RPMI7951 (cell line): Measurements from ENCODE around the gene LIPN. TPM values are rescaled to one million over a fixed set of nuclear protein-coding genes. Genes with fewer than 3 reads are reported as not detected.
"Not testable (repeated sequence)": the region's sequence is repeated elsewhere in the genome, so short reads cannot be mapped to it uniquely, and the experiment has no call there.

Experiments
- DNase-seq: peaks from one replicate; pipeline ENCODE4 v3.0.0-alpha.2; 2012; ENCODE audit warnings: low read depth
- total RNA-seq: library from RNA; depleted of rRNA; stranded (reverse); fragments of >200 nt; shearing (Covaris generic); gene quantifications from 2 replicates; pipeline ENCODE4 v1.2.3, GENCODE V29; 2014; rRNA removed

The LIPN gene
- not detected in 2 replicates for total RNA-seq

DNA sequence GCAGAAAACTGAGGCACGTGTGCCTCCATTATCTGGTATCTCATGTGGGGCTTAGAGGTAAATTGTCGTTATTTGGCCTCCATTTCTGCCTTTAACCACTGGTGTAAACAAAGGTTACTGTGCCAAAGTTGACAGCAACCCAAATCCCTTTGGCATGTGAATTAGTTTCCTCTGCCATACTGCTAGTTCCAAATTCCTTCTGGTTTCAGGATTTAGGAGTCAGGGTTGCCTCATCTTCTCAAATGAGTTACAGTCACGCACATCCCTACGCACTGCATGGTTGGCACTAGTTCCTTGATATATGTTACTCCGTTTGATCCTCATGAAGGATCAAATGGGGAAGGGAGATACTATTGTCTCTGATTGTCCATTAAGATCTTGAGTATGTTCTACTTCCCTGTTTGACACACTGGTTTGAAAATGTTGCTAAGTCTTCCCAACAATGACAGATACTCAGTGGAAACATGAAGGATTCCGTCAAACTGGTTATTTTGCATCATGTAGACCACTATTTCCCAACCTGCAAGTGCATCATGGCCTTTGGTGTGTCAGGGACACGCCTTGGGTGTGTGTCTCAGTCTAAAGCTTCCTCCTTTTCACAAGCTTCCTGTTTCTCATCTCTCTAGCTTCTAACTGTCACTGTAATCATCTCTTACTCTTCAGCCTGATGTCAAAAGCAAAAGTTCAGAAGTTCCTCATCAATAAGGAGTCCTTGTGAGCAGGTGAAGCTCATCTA, at the start of gene LIPN:
Gene LIPN (plus strand): TSS at position 655 of the 736 bp plus-strand sequence. CDS start 1,386 bp downstream, outside the sequence.
- no peak for DNase-seq

DNA sequence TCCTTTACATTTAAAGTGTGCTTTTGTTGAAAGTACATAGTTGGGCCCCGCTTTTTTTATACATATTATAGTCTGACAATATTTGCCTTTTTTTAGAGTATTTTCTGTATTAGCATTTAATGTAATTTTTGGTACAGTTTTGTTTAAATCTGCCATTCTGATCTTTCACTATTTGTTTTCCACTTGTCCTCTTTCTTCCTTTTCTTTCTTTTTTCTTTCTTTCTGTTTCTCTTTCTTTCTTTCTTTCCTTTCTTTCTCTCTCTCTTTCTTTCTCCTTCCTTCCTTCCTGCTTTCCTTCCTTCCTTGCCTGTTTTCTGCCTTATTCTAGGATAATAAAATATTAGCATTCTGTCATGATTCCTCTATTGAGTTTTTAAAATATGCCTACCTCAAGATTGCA, 44.3 kb upstream of the LIPN start:
- no peak for DNase-seq

DNA sequence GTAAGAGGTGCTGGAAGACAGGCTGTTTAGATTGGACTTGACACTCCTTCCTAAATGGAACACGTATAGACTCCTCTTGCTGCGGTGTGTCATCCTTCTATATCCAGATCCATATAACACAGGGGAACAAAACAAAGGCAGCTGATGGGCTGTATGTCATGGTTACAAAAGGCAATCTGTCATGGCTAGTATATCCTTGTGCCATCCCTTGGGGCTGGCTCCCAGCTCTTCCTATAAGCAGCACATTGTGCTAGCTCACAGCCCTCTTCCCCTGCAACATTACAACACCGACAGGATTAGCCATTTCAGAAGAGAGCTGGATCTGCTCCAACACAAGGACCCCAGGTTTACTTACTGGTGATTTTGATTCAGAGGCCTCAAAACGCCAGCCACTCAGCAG, 38.4 kb upstream of the LIPN start:
- DNase-seq = no peak

DNA sequence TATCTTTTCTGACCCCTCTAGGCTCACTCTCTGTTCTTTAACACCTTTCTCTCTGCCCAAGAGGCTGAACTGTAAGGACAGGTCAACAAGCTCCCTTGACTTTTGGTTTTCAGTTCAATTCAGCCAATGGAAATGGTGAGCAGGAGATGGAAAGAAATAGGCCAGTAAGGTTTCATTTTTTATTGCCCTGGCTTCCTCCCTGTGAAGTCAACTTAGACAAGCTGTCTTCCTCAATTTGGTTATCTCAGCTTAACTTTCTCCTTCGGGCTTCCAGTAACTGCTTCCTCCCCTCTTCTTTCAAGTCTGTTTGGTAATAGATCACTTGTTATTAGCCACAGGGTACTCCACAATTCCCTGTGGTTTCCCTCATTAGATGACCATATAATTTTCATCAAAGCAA, 34.0 kb upstream of the LIPN start:
- DNase-seq = no peak

DNA sequence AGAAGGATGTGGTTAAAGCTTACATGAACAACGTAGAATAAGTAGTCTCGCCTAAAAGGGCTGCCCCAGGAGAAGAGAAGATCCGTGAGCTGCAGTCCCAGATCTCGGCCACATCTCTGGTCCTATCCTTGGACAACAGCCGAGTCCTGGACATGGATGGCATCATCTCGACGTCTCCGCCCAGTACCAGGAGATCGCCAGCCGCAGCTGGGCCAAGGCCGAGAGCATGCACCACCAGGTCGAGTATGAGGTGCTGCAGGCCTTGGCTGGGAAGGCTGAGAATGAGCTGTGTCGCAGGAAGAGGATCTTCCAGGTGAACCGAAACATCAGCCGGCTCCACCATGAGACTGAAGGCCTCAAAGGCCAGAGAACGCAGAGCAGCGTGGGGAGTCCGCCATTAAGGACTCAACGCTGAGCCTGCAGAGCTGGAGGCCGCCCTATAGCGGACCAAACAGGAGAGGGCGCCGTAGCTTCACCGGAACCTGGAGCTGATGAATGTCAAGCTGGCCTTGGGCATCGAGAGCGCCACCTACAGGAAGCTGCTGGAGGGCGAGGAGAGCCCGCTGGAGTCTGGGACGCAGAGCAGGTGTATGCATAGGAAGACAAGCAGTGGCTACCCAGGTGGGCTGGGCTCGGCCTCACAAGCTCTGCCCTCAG, 31.6 kb upstream of the LIPN start:
- no peak for DNase-seq

DNA sequence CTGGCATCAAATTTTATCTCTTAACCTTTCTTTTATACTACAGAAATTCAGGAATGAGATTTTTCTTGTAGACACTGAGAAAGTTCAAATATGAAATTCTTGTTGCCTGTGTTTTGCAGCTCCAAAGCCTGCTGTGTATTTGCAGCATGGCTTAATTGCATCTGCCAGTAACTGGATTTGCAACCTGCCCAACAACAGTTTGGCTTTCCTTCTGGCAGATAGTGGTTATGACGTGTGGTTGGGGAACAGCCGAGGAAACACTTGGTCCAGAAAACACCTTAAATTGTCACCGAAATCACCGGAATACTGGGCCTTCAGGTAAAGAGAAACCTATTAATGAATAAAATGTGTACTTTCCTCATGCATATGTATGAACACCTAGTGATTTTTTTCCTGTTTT, 29.0 kb upstream of the LIPN start:
- no peak for DNase-seq

DNA sequence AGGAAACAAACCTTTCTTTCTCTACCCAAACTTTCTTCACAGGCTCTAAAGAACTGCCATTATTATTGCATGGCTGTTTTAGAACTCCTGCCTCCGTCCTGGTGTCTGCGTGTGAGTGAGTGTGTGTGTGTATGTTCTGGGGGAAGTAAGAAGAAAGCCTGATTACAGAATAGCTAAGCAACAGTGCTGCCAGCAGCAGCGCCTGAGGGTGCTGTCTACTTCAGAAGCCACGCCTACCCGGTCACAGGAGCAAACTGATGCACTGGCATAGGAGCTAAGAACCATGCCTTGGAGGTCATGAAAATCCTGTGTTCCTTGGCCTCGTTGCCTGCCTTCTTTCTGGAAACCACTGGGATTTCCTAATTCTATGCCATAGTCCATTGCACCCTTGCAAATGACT, 28.5 kb upstream of the LIPN start:
- no peak for DNase-seq

DNA sequence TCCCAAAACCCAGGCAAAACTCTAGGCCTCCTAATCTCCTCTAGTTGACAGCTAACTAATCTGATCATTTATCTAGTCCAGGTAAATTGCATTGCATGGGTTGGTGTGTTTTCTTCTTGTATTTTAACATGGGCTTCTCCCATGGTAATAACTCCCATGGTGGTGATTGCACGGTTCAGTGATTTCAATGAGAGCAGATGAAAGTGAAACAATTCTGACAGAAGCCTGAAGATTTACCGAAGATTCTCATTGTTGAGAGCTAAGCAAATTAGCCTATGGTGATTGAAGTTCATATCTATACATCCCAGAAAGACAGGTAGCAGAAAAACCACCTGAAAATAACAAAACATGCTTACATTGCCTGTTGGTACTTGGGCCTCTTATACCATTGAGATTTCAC, 26.6 kb upstream of the LIPN start:
- no peak for DNase-seq

DNA sequence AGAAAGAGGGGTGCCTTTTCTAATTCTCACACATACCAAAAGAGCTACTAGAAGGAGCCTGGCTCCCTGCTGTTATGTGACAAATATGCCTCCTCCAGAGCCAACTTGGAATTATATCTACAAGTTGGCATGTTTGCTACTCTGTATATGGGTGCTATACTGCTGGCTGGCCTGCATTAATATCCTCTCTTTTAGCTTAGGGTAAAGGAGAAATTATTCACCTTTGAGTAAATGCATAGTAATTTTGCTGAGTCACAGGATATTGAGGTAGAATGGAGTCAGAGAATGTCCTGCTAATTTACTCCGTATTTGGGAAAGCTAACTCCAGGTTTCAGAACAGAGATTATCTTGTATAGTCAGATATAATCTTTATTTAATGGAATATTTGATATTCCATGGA, 24.2 kb upstream of the LIPN start:
- no peak for DNase-seq

GRCh38 chr10:88741921-88742320, 17.9 kb upstream of the LIPN start:
- DNase-seq = not testable (repeated sequence)

DNA sequence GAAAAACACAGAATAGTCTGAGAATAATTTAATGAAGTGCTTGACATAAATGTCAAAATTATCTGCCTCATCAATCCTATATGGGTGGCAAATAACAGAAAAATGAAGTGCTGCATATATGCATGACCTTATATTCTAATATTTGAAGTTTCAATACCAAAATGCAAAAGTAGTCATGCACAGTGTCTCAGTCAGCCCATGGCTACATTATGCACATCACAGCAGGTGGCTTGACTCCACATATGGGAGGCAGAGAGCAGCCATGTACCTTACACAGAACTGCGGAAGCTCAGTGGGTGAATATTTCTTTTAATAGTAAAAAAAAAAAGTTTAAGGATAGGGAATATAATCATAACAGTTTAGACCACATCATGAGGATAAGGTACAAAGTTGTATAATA, 17.4 kb upstream of the LIPN start:
- no peak for DNase-seq

GRCh38 chr10:88744002-88744401, 15.8 kb upstream of the LIPN start:
- no peak for DNase-seq

DNA sequence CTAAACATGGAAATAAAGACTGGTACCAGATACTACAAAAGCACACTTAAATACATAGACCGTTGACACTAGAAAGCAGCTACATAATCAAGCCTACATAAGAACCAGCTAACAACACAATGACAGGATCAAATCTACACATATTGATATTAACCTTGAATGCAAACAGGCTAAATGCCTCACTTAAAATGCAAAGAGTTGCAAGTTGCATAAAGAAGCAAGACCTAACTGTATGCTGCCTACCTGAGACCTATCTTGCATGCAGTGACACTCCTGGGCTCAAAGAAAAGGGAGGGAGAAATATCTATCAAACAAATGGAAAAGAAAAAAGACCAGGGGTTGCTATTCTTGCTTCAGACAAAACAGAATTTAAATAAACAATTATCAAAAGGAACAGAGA, 14.2 kb upstream of the LIPN start:
- DNase-seq = no peak

GRCh38 chr10:88754287-88754686, 5.5 kb upstream of the LIPN start:
- peak; percentile 51 for DNase-seq

DNA sequence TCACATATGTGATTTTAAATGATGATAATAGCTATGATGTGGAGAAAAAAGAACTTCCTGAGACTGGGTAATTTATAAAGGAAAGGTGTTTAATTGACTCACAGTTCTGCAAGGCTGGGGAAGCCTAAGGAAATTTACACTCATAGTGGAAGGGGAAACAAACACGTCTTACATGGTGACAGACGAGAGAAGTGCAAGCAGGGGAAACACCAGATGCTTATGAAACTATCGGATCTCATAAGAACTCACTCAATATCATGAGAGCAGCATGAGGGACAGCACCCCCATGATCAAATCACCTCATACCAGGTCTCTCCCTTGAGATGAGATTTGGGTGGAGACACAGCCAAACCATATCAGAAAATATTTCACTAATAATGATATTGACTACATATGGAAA, 4.1 kb upstream of the LIPN start:
- no peak for DNase-seq

DNA sequence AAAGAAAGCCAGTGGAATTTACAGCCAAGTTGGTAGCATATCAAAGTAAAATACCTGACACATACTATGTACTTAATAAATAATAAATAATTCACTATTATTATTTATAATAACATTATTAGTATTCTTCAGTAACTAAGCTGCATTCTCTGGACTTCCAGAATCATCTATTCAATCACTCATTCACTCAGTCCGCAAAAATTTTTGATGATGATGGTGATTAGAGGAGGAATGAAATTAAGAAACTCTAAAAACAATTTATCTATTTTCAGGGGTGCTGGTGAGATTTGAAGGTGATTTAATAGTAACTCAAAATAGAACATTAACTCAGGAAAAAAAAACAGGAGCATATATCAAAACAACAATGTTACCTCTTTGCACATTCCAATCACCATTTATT, 3.2 kb upstream of the LIPN start:
- no peak for DNase-seq

DNA sequence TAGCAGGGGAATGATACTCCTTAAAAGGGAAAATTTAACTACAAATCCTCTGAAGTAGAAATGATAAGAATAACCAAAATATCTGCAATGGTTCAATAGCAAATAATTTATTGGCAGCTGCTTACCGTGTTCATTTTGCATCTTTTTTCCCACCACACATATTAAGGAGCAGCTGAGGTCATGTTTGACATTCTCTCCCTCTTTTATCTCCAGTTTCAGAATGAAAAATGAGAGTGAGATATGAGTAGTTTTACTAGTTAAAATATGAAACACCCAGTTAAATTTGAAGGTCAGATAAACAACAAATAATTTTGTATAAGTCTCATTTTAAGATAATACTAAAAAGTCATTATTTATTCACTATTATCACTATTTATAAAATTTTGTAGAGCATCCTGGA, 3.1 kb downstream of the LIPN start:
- DNase-seq = no peak

- no peak for DNase-seq
These were observed 3.6 kb downstream of the LIPN start for GRCh38 chr10:88763441-88763840.

GRCh38 chr10:88764110-88764509, 4.3 kb downstream of the LIPN start:
- DNase-seq = no peak

GRCh38 chr10:88765816-88766215, 6.0 kb downstream of the LIPN start:
- DNase-seq = no peak

GRCh38 chr10:88769384-88769783, 9.6 kb downstream of the LIPN start:
- no peak for DNase-seq

GRCh38 chr10:88781206-88781605, 21.4 kb downstream of the LIPN start:
- no peak for DNase-seq

DNA sequence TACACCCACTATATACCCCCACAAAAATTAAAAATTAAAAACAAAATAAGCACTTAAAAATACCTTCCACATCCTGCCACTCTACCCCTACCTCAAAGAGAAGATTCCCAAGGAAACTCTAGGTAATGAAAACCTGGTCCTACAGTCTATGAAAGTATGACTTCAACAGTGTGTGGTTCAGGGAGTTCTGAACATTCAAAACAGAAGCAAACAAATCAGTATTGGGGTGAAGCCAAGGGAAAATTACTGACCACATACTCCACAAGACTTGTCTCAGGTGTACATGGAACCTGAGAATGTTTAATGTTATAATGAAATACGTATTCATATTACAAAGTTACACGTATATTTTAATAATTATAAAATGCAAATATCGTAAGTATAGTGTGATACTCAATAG, 22.4 kb downstream of the LIPN start:
- DNase-seq = no peak

DNA sequence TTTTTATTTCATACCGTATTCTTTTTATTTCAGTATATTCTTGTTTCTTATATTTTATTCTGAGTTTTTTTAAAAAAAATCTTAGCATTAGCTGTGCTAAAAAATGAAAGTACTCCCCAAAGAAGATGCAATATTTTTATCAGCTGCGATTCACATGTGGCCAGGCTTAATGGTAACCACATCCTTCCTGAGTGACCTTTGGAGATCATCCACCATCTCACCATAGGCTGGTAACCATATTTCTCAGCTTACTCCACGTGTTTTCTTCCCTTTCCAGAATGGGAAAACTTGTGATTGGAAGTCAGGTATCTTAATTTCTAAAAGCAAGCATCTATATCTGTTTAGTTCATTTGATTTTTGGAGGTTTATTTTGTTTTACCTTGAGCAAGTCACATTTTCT, 23.9 kb downstream of the LIPN start:
- DNase-seq = peak; percentile 72
